ELF-1 (cell line): ENCODE results near the gene DLGAP1.

Experiments used
- DNase-seq: peaks from one replicate; pipeline ENCODE4 v3.0.0-alpha.2; 2016; ENCODE audit warnings: low read depth, low spot score

Gene DLGAP1

GRCh38 chr18:3900327-3900726 lies 554.8 kb downstream of the DLGAP1 start:
- no peak for DNase-seq

GRCh38 chr18:3898861-3899613 lies 556.1 kb downstream of the DLGAP1 start:
- DNase-seq: no peak

GRCh38 chr18:3892152-3892551 lies 563.0 kb downstream of the DLGAP1 start:
- DNase-seq: no peak

GRCh38 chr18:3891245-3891644 lies 563.9 kb downstream of the DLGAP1 start:
- no peak for DNase-seq

- no peak for DNase-seq
Measured at GRCh38 chr18:3889803-3890202, 565.3 kb downstream of the DLGAP1 start.

GRCh38 chr18:3889121-3889520 lies 566.0 kb downstream of the DLGAP1 start:
- no peak for DNase-seq

- DNase-seq: no peak
Measured at GRCh38 chr18:3886575-3887322, 568.4 kb downstream of the DLGAP1 start.

- DNase-seq: no peak
Measured at GRCh38 chr18:3885209-3885792, 569.8 kb downstream of the DLGAP1 start.

GRCh38 chr18:3879836-3880120 lies 575.3 kb downstream of the DLGAP1 start:
- DNase-seq: no peak

- no peak for DNase-seq
Measured at GRCh38 chr18:3879114-3879835, 575.8 kb downstream of the DLGAP1 start.

- no peak for DNase-seq
Measured at GRCh38 chr18:3878401-3878800, 576.7 kb downstream of the DLGAP1 start.

GRCh38 chr18:3877678-3878077 lies 577.4 kb downstream of the DLGAP1 start:
- DNase-seq: no peak

- no peak for DNase-seq
Measured at GRCh38 chr18:3875961-3876360, 579.1 kb downstream of the DLGAP1 start.

- no peak for DNase-seq
Measured at GRCh38 chr18:3875376-3875775, 579.7 kb downstream of the DLGAP1 start.

GRCh38 chr18:3874581-3874980 lies 580.5 kb downstream of the DLGAP1 start:
- no peak for DNase-seq

- no peak for DNase-seq
Measured at GRCh38 chr18:3874125-3874524, 581.0 kb downstream of the DLGAP1 start.

GRCh38 chr18:3873698-3874097 lies 581.4 kb downstream of the DLGAP1 start:
- no peak for DNase-seq

GRCh38 chr18:3873211-3873610 lies 581.9 kb downstream of the DLGAP1 start:
- DNase-seq: no peak

GRCh38 chr18:3872641-3873040 lies 582.5 kb downstream of the DLGAP1 start:
- no peak for DNase-seq

- no peak for DNase-seq
Measured at GRCh38 chr18:3871687-3872086, 583.4 kb downstream of the DLGAP1 start.

- DNase-seq: no peak
Measured at GRCh38 chr18:3870914-3871313, 584.2 kb downstream of the DLGAP1 start.

- DNase-seq: no peak
Measured at GRCh38 chr18:3869848-3870247, 585.3 kb downstream of the DLGAP1 start.
